WTC11 (cell line): Measurements from ENCODE around the gene LRP11. TPM values are rescaled to one million over a fixed set of nuclear protein-coding genes. Genes with fewer than 3 reads are reported as not detected.
A peak's percentile ranks its signal among the peaks of the same experiment; 100 is the strongest.

Source experiments
- ATAC-seq: fragments of 200-7000 bp; cut with Tn5 transposase; 2 replicates; pipeline ENCODE4 v1.10.0; 2021; ENCODE audit warnings: mild to moderate bottlenecking, moderate library complexity
- CTCF ChIA-PET: fragments of 300-600 bp; sonication (Branson Sonifier 250); formaldehyde crosslinking; loops from one replicate; lab custom pipeline; 2021; ENCODE audit warnings: antibody characterized with exemption; lab: Charles Lee
- POLR2A ChIA-PET: fragments of 350-600 bp; sonication (Branson Sonifier 250); formaldehyde crosslinking; loops from one replicate; lab custom pipeline; 2021; ENCODE audit warnings: antibody characterized with exemption; lab: Charles Lee
- DNase-seq: peaks from one replicate; pipeline ENCODE4 v3.0.0; 2021; ENCODE audit warnings: low spot score
- H3K27ac Mint-ChIP-seq: 2 replicates; pipeline ENCODE4 v1.8.0; 2021; ENCODE audit warnings: mixed read lengths
- H3K27me3 Mint-ChIP-seq: 2 replicates; pipeline ENCODE4 v1.8.0; 2021; ENCODE audit warnings: low read depth, mild to moderate bottlenecking, moderate library complexity, mixed read lengths
- H3K36me3 Mint-ChIP-seq: 2 replicates; pipeline ENCODE4 v1.8.0; 2021; ENCODE audit warnings: mixed read lengths
- H3K4me1 Mint-ChIP-seq: 2 replicates; pipeline ENCODE4 v1.8.0; 2022; ENCODE audit warnings: mixed read lengths
- H3K4me3 Mint-ChIP-seq: 2 replicates; pipeline ENCODE4 v1.8.0; 2021; ENCODE audit warnings: mild to moderate bottlenecking, moderate library complexity, mixed read lengths
- H3K9me3 Mint-ChIP-seq: 2 replicates; pipeline ENCODE4 v1.8.0; 2021; ENCODE audit warnings: mixed read lengths
- AR ChIP-seq: fragments of 250-450 bp; sonication (Bioruptor Pico); IDR thresholded peaks from 2 replicates; pipeline ENCODE4 v1.9.0; 2021; ENCODE audit warnings: mild to moderate bottlenecking
- ATF1 ChIP-seq: sonication (generic); formaldehyde crosslinking; IDR thresholded peaks from 2 replicates; pipeline ENCODE4 v1.8.1; 2023; ENCODE audit warnings: mild to moderate bottlenecking, moderate library complexity, missing genetic modification reagents
- CREB1 ChIP-seq: sonication (generic); formaldehyde crosslinking; IDR thresholded peaks from 2 replicates; pipeline ENCODE4 v1.8.0; 2023; ENCODE audit warnings: mild to moderate bottlenecking, missing genetic modification reagents
- CREM ChIP-seq: sonication (generic); formaldehyde crosslinking; IDR thresholded peaks from 2 replicates; pipeline ENCODE4 v1.8.1; 2022; ENCODE audit warnings: mild to moderate bottlenecking, missing genetic modification reagents, moderate library complexity
- E2F5 ChIP-seq: sonication (generic); formaldehyde crosslinking; IDR thresholded peaks from 2 replicates; pipeline ENCODE4 v1.8.1; 2022; ENCODE audit warnings: mild to moderate bottlenecking, moderate library complexity, missing genetic modification reagents
- FOXP1 ChIP-seq: sonication (generic); formaldehyde crosslinking; IDR thresholded peaks from 2 replicates; pipeline ENCODE4 v1.8.0; 2022; ENCODE audit warnings: missing genetic modification reagents, mild to moderate bottlenecking, moderate library complexity, borderline replicate concordance
- FOXP4 ChIP-seq: sonication (generic); formaldehyde crosslinking; IDR thresholded peaks from 2 replicates; pipeline ENCODE4 v1.8.0; 2022; ENCODE audit warnings: mild to moderate bottlenecking, missing genetic modification reagents
- NFE2L1 ChIP-seq: sonication (generic); formaldehyde crosslinking; IDR thresholded peaks from 2 replicates; pipeline ENCODE4 v1.8.1; 2023; ENCODE audit warnings: missing genetic modification reagents
- SP1 ChIP-seq: sonication (generic); formaldehyde crosslinking; conservative IDR thresholded peaks from 2 replicates; pipeline ENCODE4 v1.8.1; 2022; ENCODE audit warnings: missing genetic modification reagents
- STAT6 ChIP-seq: sonication (generic); formaldehyde crosslinking; conservative IDR thresholded peaks from 2 replicates; pipeline ENCODE4 v1.8.1; 2023; ENCODE audit warnings: mild to moderate bottlenecking, low read depth, missing genetic modification reagents, moderate library complexity
- TP53 ChIP-seq: sonication (generic); formaldehyde crosslinking; IDR thresholded peaks from 2 replicates; pipeline ENCODE4 v1.8.1; 2023; ENCODE audit warnings: mild to moderate bottlenecking, missing genetic modification reagents
- ZNF232 ChIP-seq: sonication (generic); formaldehyde crosslinking; IDR thresholded peaks from 2 replicates; pipeline ENCODE4 v1.8.0; 2022; ENCODE audit warnings: mild to moderate bottlenecking, missing genetic modification reagents
- ZNF416 ChIP-seq: fragments of 250-450 bp; sonication (Bioruptor Pico); IDR thresholded peaks from 2 replicates; pipeline ENCODE4 v1.9.0; 2021; ENCODE audit warnings: mild to moderate bottlenecking, inconsistent platforms
- ZNF423 ChIP-seq: fragments of 250-450 bp; sonication (Bioruptor Pico); IDR thresholded peaks from 2 replicates; pipeline ENCODE4 v2.1.2; 2022; ENCODE audit warnings: mild to moderate bottlenecking, moderate library complexity
- total RNA-seq: library from RNA; stranded (reverse); gene quantifications from 3 replicates; pipeline ENCODE4 v1.2.3, GENCODE V29; 2021

Gene LRP11
- total RNA-seq, 1 experiment from 2014 or later = 19.8 TPM

GRCh38 chr6:149904661-149905370 is 40.7 kb upstream of the LRP11 start (continued):
- TF ChIP-seq FOXP4 (no peak), AR (CRISPR knock-in tag) (no peak), SP1 (CRISPR knock-in tag) (no peak), ZNF232 (CRISPR knock-in tag) (no peak), STAT6 (no peak), NFE2L1 (CRISPR knock-in tag) (no peak), TP53 (no peak), FOXP1 (CRISPR knock-in tag) (no peak), ZNF416 (no peak), CREB1 (no peak), ATF1 (CRISPR knock-in tag) (no peak)

GRCh38 chr6:149903938-149904611 is 39.9 kb upstream of the LRP11 start:
- no peak for TF ChIP-seq E2F5 (CRISPR knock-in tag)
- TF ChIP-seq ZNF423 (CRISPR knock-in tag) = peak; percentile 61
- TF ChIP-seq ZNF416 = no peak
- no peak for TF ChIP-seq CREM (CRISPR knock-in tag)
- TF ChIP-seq, all 79 proteins: peak for 1
- ChIA-PET CTCF (interaction anchor here (0.6 to 3.2 kb wide), 5 partner anchors 40 to 75 kb away, joined by 3 to 21 read pairs (median 3); partner anchors contain the start of gene LRP11), POLR2A (interaction anchor here (0.6 kb wide), 1 partner anchor 1751 kb away, joined by 4 read pairs; no protein-coding TSS in a partner anchor)
- H3K4me3 Mint-ChIP-seq = no peak overlapping the region
- H3K27ac Mint-ChIP-seq = no peak overlapping the region
- peaks cover 27% of the 10 kb centered on the region for H3K9me3 Mint-ChIP-seq
- ATAC-seq = peak; percentile 34
- H3K27me3 Mint-ChIP-seq = peaks cover 13% of the 10 kb centered on the region
- H3K36me3 Mint-ChIP-seq = peaks cover 13% of the 10 kb centered on the region
- H3K4me1 Mint-ChIP-seq = no peaks in the 10 kb centered on the region
- DNase-seq = no peak
